MM.1S (cell line): ENCODE measurements around the gene HPDL.

Experiments used
- EZH2 ChIP-seq: fragments of 300-600 bp; sonication (generic); optimal IDR thresholded peaks from 2 replicates; pipeline ENCODE3; 2017; ENCODE audit warnings: low read depth, mild to moderate bottlenecking, antibody characterized with exemption, low read length, mixed read lengths
- TF ChIP-seq, protein P1 (sequence below): fragments of 300-600 bp; sonication (generic); IDR thresholded peaks from 2 replicates; pipeline ENCODE4 v1.5.1; 2016; ENCODE audit warnings: antibody characterized with exemption, low read length, mixed read lengths

DNA sequence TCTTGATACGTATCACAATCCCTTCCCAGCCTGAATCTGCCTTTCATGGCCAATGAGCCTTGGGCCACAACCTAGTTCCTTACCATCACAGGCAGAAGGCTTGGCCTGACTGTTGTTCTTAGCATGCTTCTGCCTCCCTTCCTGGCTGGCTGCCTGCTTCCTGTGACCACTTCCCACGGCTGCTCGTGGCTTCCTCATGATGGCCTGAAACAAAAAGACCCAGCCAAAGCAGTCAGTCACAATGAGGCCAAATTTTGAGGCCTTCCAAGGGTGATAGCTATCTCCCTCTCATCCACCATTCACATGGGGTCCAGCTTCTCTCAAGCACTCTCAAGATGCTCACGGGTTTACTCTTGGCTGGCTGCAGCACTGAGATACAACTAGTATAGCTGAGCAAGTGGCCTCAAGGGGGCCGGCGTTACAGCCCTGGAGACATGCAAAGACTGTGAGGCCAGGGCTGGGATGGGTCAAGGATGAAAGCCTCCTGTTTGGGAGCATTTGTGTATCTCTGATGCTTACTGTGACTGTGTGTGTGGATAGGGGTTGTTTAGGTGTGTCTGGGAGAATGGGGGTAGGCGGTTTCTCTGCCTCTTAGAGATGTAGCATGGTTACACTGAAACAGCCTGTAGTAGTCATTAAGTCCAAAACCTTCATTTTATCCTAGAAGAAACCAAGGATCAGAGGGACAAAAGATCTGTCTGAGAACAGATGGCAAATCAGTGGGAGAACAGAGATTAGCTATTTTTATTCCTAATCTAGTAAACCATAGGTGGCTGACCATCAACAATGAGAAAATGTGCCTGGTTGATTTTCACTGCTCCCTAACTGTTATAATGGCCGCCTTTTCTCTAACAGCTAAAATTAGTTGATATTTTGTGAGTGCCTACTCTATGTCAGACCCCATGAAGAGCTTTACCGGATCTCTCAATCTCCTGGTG is 7.9 kb downstream of the HPDL start:
- TF ChIP-seq, protein P1, sequence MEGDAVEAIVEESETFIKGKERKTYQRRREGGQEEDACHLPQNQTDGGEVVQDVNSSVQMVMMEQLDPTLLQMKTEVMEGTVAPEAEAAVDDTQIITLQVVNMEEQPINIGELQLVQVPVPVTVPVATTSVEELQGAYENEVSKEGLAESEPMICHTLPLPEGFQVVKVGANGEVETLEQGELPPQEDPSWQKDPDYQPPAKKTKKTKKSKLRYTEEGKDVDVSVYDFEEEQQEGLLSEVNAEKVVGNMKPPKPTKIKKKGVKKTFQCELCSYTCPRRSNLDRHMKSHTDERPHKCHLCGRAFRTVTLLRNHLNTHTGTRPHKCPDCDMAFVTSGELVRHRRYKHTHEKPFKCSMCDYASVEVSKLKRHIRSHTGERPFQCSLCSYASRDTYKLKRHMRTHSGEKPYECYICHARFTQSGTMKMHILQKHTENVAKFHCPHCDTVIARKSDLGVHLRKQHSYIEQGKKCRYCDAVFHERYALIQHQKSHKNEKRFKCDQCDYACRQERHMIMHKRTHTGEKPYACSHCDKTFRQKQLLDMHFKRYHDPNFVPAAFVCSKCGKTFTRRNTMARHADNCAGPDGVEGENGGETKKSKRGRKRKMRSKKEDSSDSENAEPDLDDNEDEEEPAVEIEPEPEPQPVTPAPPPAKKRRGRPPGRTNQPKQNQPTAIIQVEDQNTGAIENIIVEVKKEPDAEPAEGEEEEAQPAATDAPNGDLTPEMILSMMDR, result no peak
- TF ChIP-seq EZH2, result no peak
